Measurements from ENCODE around the gene GLS. TPM values are rescaled to one million over a fixed set of nuclear protein-coding genes. Genes with fewer than 3 reads are reported as not detected.

GLS gene
- total RNA-seq, 2 donors from 2014 or later: 50.5 to 72.3 TPM

DNA sequence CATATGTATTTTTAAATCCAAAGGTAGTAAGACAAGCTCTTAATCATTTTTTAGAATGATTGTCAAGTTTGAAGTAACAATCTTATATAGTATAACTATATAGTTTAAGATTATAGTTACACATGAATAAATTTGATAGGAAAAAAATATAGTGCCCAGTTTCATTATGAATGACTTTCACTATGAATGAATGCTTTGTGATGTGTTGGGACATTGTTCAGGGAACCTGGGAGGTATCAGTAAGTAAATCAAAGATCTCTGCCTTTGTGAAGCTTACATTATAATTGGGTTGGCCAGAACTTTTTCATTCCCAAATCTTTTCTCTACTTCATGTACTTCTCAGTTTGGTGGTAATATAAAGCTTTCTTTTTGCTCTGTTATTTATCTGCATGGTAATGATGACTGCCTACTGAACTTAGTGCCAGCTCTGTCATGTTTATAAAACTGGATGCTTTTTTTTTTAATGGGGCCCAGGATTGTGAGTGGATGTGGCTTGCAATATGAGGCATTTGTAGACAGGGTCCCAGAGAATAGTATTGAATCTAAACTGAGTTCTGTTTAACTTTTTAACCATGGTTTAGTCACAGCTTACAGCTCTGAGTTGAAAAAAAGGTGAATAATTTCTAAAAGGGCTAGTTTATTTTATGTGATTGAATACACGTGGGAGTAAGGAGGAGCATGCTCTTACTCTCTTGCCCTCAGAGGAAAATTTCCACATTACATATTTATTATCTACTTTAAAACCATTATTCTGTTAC is 23.3 kb downstream of the GLS start:
- no peak overlapping the region for H3K9ac ChIP-seq (ENCODE audit: low read depth in 2 of 2, low read length in 2 of 2)
- no peaks in the 10 kb centered on the region for H3K9me3 ChIP-seq
- no peaks in the 10 kb centered on the region for H3K36me3 ChIP-seq
- no peak overlapping the region for H3K4me3 ChIP-seq
- intact Hi-C loops (cut with DNase I): no loop called here
- no peak for TF ChIP-seq CTCF (IDR thresholded peaks at IDR 0.05)
- H3K27ac ChIP-seq: no peak overlapping the region
- no peaks in the 10 kb centered on the region for H3K27me3 ChIP-seq
- no peak for DNase-seq
- no peaks in the 10 kb centered on the region for H3K4me1 ChIP-seq

DNA sequence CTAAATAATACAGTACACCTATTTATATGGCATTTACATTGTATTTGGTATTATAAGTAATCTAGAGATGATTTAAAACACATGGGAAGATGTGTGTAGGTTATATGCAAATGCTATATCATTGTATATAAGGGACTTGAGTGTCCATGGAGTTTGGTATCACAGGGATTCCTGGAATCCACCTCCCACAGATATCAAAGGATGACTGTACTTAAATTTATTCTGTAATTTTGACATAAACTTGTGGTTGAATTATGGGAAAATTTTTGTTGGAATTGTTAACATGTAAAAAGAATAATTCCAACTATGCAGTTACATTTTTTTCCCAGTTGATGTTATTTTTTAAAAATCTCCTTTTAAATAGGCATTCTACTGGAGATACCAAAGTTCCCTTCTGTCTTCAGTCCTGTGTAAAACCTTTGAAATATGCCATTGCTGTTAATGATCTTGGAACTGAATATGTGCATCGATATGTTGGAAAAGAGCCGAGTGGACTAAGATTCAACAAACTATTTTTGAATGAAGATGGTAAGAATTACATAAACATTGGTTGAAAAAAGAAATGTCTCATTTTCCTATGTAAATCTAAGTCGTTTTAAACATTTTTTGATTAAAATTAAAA is 24.1 kb downstream of the GLS start:
- no peak overlapping the region for H3K27ac ChIP-seq
- TF ChIP-seq CTCF (IDR thresholded peaks at IDR 0.05): no peak
- no peaks in the 10 kb centered on the region for H3K4me1 ChIP-seq
- DNase-seq: no peak
- no peaks in the 10 kb centered on the region for H3K36me3 ChIP-seq
- intact Hi-C loops (cut with DNase I): no loop called here
- no peaks in the 10 kb centered on the region for H3K27me3 ChIP-seq
- no peaks in the 10 kb centered on the region for H3K9me3 ChIP-seq
- H3K4me3 ChIP-seq: no peak overlapping the region
- H3K9ac ChIP-seq (ENCODE audit: low read depth in 2 of 2, low read length in 2 of 2): no peak overlapping the region

DNA sequence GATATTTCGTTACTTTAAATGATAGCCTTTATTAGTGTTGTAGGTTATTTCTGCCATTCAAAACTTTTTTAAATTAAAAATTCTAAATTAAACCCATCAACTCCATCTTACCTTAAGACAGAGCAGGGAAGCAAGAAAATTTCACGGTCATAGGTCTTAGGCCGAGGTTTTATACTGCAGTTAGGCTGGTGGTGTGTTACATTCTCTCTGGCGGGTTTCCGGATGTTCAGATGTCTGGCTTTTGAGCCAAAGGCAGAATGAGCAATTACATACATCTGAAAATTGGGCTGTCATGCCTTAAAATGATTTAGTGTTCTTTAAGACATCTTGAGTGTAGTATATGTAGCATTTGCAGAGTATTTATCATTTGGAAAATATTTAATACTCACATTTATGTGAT is 27.9 kb downstream of the GLS start:
- Histone ChIP-seq H3K27me3 (no peaks in the 10 kb centered on the region), H3K4me1 (no peaks in the 10 kb centered on the region), H3K36me3 (no peaks in the 10 kb centered on the region), H3K27ac (no peak overlapping the region), H3K4me3 (no peak overlapping the region), H3K9me3 (no peaks in the 10 kb centered on the region), H3K9ac (ENCODE audit: low read depth in 2 of 2, low read length in 2 of 2) (no peak overlapping the region)
- TF ChIP-seq CTCF (IDR thresholded peaks at IDR 0.05): no peak
- DNase-seq: no peak
- intact Hi-C loops (cut with DNase I): no loop called here

- intact Hi-C loops (cut with DNase I): no loop called here
- H3K9me3 ChIP-seq: no peaks in the 10 kb centered on the region
- no peak for TF ChIP-seq CTCF (IDR thresholded peaks at IDR 0.05)
- no peaks in the 10 kb centered on the region for H3K36me3 ChIP-seq
- no peak overlapping the region for H3K27ac ChIP-seq
- no peak overlapping the region for H3K9ac ChIP-seq (ENCODE audit: low read depth in 2 of 2, low read length in 2 of 2)
- DNase-seq: no peak
- H3K4me1 ChIP-seq: no peaks in the 10 kb centered on the region
- no peaks in the 10 kb centered on the region for H3K27me3 ChIP-seq
- no peak overlapping the region for H3K4me3 ChIP-seq
Measured at GRCh38 chr2:190909680-190910079, 29.1 kb downstream of the GLS start.

GRCh38 chr2:190910341-190911136 is 29.9 kb downstream of the GLS start:
- H3K9ac ChIP-seq (ENCODE audit: low read depth in 2 of 2, low read length in 2 of 2): no peak overlapping the region
- no peaks in the 10 kb centered on the region for H3K9me3 ChIP-seq
- no peaks in the 10 kb centered on the region for H3K27me3 ChIP-seq
- no peak overlapping the region for H3K4me3 ChIP-seq
- no peaks in the 10 kb centered on the region for H3K4me1 ChIP-seq
- intact Hi-C loops (cut with DNase I): no loop called here
- no peak for DNase-seq
- H3K27ac ChIP-seq: no peak overlapping the region
- no peak for TF ChIP-seq CTCF (IDR thresholded peaks at IDR 0.05)
- no peaks in the 10 kb centered on the region for H3K36me3 ChIP-seq
